ENCODE data around the gene CAPN1.

GRCh38 chr11:65216830-65217229, 35.1 kb downstream of the CAPN1 start:
- TF ChIP-seq POLR2A (IDR thresholded peaks at IDR 0.05; ENCODE audit: low read length): no peak
- no peak for TF ChIP-seq GATA1 (IDR thresholded peaks at IDR 0.05; ENCODE audit: low read depth, low read length)

All from erythroblast (primary cell).